Hair follicle dermal papilla cell (primary cell): Measurements from ENCODE around the gene KIT. TPM values are rescaled to one million over a fixed set of nuclear protein-coding genes. Genes with fewer than 3 reads are reported as not detected.

ENCODE experiments used
- total RNA-seq: library from RNA; depleted of rRNA; stranded (reverse); fragments of >200 nt; gene quantifications from 2 replicates; pipeline ENCODE4 v1.2.3, GENCODE V29; 2012

KIT gene
- 3.3 and 6.8 TPM in 2 replicates for total RNA-seq

GRCh38 chr4:54657551-54658251 lies at the start of gene KIT:
Gene KIT (plus strand): TSS chr4:54657957. CDS start chr4:54658015, 58 bp downstream.

